ENCODE results near the gene CILP2.

The CILP2 gene

DNA sequence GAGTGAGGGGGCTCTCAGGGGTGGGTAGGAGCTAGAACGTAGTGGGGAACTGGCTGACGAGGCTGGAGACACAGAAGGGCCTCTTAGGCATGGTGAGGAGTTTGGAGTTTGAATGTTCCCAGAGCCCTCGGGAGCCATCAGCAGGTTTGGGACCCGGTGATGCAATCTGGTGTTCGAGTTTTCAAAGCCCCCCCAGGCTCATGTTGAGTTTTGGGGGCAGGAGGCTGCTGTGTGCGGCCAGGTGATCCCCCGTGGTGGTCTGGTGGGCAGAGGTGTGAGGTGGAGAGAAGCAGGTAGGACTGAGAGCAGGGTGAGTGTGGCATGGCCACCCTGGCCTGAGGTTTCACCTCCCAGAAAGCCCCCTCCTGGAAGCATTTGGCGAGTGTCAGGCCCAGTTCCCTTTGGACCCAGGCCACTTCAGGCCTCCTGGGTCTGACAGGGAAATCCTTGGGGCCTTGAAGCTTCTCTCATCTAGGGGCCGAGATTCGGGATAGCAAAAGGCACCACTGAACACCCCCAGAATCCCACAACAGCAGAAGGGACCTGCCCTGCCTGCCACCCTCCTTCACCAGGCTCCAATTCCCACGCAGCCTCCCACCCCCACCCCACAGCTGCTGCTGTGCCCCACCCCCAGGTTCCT, 8.2 kb upstream of the CILP2 start:
- H3K4me3 ChIP-seq (ENCODE audit: low read depth, low read length), result no peak overlapping the region
- in situ Hi-C loops (cut with HindIII; ENCODE audit: low sequenced_read_pairs), result no loop called here
- DNase-seq (ENCODE audit: low read depth, low spot score), result no peak
- TF ChIP-seq, protein P1, sequence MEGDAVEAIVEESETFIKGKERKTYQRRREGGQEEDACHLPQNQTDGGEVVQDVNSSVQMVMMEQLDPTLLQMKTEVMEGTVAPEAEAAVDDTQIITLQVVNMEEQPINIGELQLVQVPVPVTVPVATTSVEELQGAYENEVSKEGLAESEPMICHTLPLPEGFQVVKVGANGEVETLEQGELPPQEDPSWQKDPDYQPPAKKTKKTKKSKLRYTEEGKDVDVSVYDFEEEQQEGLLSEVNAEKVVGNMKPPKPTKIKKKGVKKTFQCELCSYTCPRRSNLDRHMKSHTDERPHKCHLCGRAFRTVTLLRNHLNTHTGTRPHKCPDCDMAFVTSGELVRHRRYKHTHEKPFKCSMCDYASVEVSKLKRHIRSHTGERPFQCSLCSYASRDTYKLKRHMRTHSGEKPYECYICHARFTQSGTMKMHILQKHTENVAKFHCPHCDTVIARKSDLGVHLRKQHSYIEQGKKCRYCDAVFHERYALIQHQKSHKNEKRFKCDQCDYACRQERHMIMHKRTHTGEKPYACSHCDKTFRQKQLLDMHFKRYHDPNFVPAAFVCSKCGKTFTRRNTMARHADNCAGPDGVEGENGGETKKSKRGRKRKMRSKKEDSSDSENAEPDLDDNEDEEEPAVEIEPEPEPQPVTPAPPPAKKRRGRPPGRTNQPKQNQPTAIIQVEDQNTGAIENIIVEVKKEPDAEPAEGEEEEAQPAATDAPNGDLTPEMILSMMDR (IDR thresholded peaks at IDR 0.05; ENCODE audit: low read depth, low read length), result no peak

DNA sequence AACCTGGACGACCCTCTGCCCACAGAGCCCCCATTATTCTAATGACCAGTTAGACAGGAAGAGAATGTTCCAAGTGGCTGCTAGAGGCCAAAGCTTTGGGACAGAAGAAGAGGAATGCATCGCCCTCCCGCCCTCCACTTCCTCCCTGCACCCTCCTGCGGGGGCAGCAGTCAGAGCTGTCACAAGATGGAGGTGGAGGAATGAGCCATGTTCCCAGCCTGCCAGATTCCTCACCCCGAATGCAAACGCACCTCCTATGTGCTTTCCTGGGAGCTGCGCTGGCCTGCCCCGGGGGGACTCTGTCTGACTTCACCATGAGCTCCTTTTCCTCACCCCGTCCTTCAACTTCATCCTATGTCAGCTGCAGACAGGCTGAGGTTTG, 7.7 kb upstream of the CILP2 start:
- in situ Hi-C loops (cut with HindIII; ENCODE audit: low sequenced_read_pairs), result no loop called here
- TF ChIP-seq, protein P1 (IDR thresholded peaks at IDR 0.05; ENCODE audit: low read depth, low read length), result no peak
- no peak overlapping the region for H3K4me3 ChIP-seq (ENCODE audit: low read depth, low read length)
- no peak for DNase-seq (ENCODE audit: low read depth, low spot score)

DNA sequence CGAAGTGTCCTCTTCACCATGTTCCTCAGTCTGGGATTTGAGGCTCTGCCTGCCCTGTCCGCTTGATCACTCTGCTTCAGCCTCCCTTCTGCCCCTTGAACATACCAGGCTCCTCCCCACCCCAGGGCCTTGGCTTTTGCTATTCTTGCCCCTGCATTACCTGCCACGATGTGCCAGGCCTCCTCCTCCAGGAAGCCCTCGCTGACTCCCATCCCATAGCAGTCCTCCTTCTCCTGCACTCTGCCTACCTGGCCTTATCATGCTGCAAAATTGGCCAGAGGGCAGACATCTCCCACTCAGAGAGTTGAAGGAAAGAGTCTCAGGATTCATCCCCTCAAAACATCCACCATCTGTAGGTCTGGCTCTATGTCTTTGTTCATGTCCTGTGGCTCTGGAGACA, 7.2 kb upstream of the CILP2 start:
- in situ Hi-C loops (cut with HindIII; ENCODE audit: low sequenced_read_pairs), result no loop called here
- DNase-seq (ENCODE audit: low read depth, low spot score), result no peak
- TF ChIP-seq, protein P1 (IDR thresholded peaks at IDR 0.05; ENCODE audit: low read depth, low read length), result no peak

DNA sequence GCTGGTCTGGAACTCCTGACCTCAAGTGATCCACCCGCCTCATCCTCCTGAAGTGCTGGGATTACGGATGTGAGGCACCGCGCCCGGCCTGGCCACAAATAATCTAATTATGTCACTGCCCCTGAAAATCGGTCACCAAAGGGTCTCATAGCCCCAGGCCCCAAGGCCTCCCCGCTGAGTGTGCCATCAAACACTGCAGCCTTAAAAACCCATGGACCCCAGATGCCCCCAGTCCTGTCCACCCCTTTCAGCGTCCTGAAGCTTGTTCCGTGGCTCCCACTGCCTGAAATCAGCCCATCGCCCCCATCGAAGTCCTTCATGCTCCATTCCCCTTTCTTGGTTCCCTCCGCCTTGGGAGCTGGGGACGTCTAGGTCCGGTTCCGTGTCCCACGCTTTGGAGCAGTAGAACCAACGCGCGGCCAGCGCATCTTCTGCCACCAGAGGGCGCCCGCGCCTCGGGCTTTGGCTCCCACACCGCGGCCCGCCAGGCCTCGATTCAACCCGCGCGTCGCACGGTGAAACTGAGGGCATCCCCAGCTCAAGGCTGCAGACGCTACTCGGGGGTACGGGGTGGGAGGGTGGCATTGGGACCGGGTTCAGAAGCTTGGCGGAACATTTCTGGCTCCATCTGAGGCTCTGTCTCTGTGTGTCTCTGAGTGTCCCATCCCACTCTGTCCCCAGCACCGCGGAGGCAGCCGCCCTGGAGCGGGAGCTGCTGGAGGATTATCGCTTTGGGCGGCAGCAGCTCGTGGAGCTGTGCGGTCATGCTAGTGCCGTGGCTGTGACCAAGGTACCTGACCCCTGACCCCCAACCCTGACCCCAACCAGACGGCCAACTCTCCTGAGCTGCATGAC, 5.9 kb upstream of the CILP2 start:
- TF ChIP-seq, protein P1 (IDR thresholded peaks at IDR 0.05; ENCODE audit: low read depth, low read length), result peak; percentile 98
- H3K4me3 ChIP-seq (ENCODE audit: low read depth, low read length), result no peak overlapping the region
- peak; percentile 46 for DNase-seq (ENCODE audit: low read depth, low spot score)
- in situ Hi-C loops (cut with HindIII; ENCODE audit: low sequenced_read_pairs), result no loop called here

More for the DNA sequence above, 7.2 kb upstream of the CILP2 start:
- no peak overlapping the region for H3K4me3 ChIP-seq (ENCODE audit: low read depth, low read length)

DNA sequence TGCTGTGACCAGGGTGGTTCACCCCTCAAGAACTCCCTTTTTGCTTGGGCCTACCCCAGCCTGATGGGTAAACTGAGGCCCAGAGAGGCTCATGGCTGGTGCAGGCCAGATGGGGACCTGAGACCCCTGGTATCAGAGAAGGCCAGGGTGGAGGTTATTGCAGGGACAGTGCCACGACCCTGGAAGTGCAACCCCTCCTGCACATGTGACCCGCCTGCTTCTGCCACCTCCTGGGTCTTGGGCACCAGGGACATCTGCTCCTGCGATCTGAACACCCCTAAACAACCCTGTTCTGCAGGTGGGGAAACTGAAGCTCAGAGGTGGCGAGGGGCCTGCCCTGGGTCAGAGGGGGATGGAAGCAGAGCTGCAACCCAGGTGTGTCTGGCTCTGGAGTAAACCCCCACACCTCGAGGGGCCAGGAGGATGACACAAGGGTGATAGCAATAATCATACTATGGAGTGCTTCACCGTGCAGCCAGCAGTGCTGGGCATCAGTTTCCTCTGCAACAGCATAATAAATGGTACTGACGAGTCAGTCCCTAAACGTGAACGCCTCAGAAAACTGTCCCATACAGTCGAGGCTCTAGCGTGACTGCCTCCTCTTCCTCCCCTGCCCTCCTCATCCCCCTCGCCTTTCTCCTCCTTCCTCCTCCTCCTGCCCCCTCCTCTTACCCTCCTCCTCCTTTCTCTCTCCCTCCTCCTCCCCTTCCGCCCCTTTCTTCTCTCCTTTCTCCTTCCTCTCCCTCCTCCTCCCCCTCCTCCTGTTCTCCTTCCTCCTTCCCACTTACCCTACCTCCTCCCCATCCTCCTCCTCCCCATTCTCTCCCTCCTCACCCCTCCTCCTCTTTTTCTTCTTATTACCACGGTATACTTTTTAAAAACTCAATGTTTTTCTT, 5.0 kb upstream of the CILP2 start:
- in situ Hi-C loops (cut with HindIII; ENCODE audit: low sequenced_read_pairs), result no loop called here
- DNase-seq (ENCODE audit: low read depth, low spot score), result no peak
- H3K4me3 ChIP-seq (ENCODE audit: low read depth, low read length), result no peak overlapping the region
- TF ChIP-seq, protein P1 (IDR thresholded peaks at IDR 0.05; ENCODE audit: low read depth, low read length), result no peak

DNA sequence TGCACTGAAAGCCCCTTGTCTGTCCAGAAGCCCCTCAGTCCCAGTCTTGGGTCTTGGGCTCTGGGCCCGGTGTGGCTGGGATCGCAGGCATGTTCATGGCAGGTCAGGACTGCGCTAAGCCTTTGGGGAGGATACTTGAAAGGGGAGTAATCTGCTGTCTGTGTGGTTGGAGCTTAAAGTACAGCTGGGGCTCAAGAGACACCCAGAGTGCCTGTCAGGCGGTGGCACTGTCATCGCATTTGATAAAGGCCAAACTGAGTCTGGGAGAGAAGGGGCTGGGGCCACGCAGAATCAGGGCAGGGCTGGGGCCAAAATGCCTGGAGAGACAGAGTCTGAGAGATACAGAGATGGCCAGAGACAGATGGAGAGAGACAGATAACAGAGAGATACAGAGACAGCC, 4.2 kb upstream of the CILP2 start:
- in situ Hi-C loops (cut with HindIII; ENCODE audit: low sequenced_read_pairs), result no loop called here
- H3K4me3 ChIP-seq (ENCODE audit: low read depth, low read length), result no peak overlapping the region
- no peak for DNase-seq (ENCODE audit: low read depth, low spot score)
- TF ChIP-seq, protein P1 (IDR thresholded peaks at IDR 0.05; ENCODE audit: low read depth, low read length), result no peak
